ENCODE data around the gene CELF1.

- TF ChIP-seq EZH2 (IDR thresholded peaks at IDR 0.05) (no peak), CTCF (IDR thresholded peaks at IDR 0.05) (no peak)
These were observed 85.6 kb downstream of the CELF1 start for GRCh38 chr11:47467357-47467756.

All from neural progenitor cell (in vitro differentiated cells).